K562 (cell line): ENCODE data around the gene CTTNBP2NL. TPM values are rescaled to one million over a fixed set of nuclear protein-coding genes. Genes with fewer than 3 reads are reported as not detected.

Experiments
- BRD9 ChIP-seq: fragments of 450-650 bp; IDR thresholded peaks from 2 replicates; pipeline ENCODE4 v1.6.1; 2018; ENCODE audit warnings: low read depth; ENCODE audit not compliant: partially characterized antibody
- C11orf30 ChIP-seq: fragments of 450-650 bp; IDR thresholded peaks from 2 replicates; pipeline ENCODE4 v1.6.1; 2016; ENCODE audit warnings: low read depth, mild to moderate bottlenecking
- CREM ChIP-seq: IDR thresholded peaks from 2 replicates; pipeline ENCODE4 v1.6.1; 2014; ENCODE audit warnings: antibody characterized with exemption, low read depth
- ELF1 ChIP-seq: fragments of 200-800 bp; sonication (Bioruptor generic); IDR thresholded peaks from 2 replicates; pipeline ENCODE4 v1.6.1; 2016; ENCODE audit warnings: missing genetic modification characterization, missing compliant biosample characterization
- EP300 ChIP-seq: IDR thresholded peaks from 2 replicates; pipeline ENCODE4 v1.6.1; 2012; ENCODE audit warnings: low read length, improper control_type of control experiment
- HCFC1 ChIP-seq: IDR thresholded peaks from 2 replicates; pipeline ENCODE4 v1.6.1; 2012; ENCODE audit warnings: low read depth, low read length, improper control_type of control experiment
- HDAC2 ChIP-seq: fragments of 450-650 bp; IDR thresholded peaks from 2 replicates; pipeline ENCODE4 v1.6.1; 2016; ENCODE audit warnings: mild to moderate bottlenecking
- KDM2B ChIP-seq: fragments of 250-450 bp; sonication (Bioruptor Pico); IDR thresholded peaks from 2 replicates; pipeline ENCODE4 v1.8.0; 2021; ENCODE audit warnings: mild to moderate bottlenecking, moderate library complexity
- LCOR ChIP-seq: sonication (generic); formaldehyde crosslinking; IDR thresholded peaks from 2 replicates; pipeline ENCODE4 v1.8.0; 2022; ENCODE audit warnings: mild to moderate bottlenecking, missing genetic modification reagents
- MAZ ChIP-seq, 2 experiments: fragments of 450-650 bp in 1 of 2; sonication (generic) in 1 of 2; formaldehyde crosslinking; IDR thresholded peaks in 1 of 2; conservative IDR thresholded peaks in 1 of 2; 2 replicates each; pipeline versions ENCODE4 v1.4.0 to v1.5.0; 2020; ENCODE audit warnings: mild to moderate bottlenecking in 1 of 2, missing genetic modification reagents in 1 of 2
- MTA3 ChIP-seq: fragments of 450-650 bp; formaldehyde crosslinking; IDR thresholded peaks from 2 replicates; pipeline ENCODE4 v1.6.1; 2017; ENCODE audit warnings: mild to moderate bottlenecking, borderline replicate concordance
- MXI1 ChIP-seq: IDR thresholded peaks from 2 replicates; pipeline ENCODE4 v1.6.1; 2011; ENCODE audit warnings: low read depth, mild to moderate bottlenecking, improper control_type of control experiment, low read length
- NEUROD1 ChIP-seq: fragments of 150-350 bp; IDR thresholded peaks from 2 replicates; pipeline ENCODE4 v1.6.1; 2014; ENCODE audit warnings: borderline replicate concordance, low read length, low read depth; ENCODE audit not compliant: partially characterized antibody
- RAD21 ChIP-seq, 2 experiments: fragments of 250-450 bp in 1 of 2; fragments of 450-650 bp in 1 of 2; sonication (Bioruptor Pico) in 1 of 2; formaldehyde crosslinking in 1 of 2; IDR thresholded peaks in 1 of 2; conservative IDR thresholded peaks in 1 of 2; 2 replicates each; pipeline versions ENCODE4 v1.4.0 to v1.8.0; 2020 to 2022; ENCODE audit warnings: mild to moderate bottlenecking in 2 of 2, moderate library complexity in 1 of 2
- RB1 ChIP-seq: fragments of 450-650 bp; IDR thresholded peaks from 2 replicates; pipeline ENCODE4 v1.6.1; 2017; ENCODE audit warnings: low read depth, mild to moderate bottlenecking
- SMARCA4 ChIP-seq: fragments of 450-650 bp; IDR thresholded peaks from 2 replicates; pipeline ENCODE4 v1.6.1; 2016
- SMARCE1 ChIP-seq: fragments of 450-650 bp; IDR thresholded peaks from 2 replicates; pipeline ENCODE4 v1.7.1; 2016; ENCODE audit warnings: mild to moderate bottlenecking
- SRF ChIP-seq, 2 experiments: fragments of 250-450, 450-650 bp in 1 of 2; sonication (Bioruptor Pico) in 1 of 2; sonication (generic) in 1 of 2; formaldehyde crosslinking; IDR thresholded peaks; 2 replicates each; pipeline versions ENCODE4 v1.5.0 to v1.5.1; 2020 to 2022; ENCODE audit warnings: mild to moderate bottlenecking in 1 of 2, missing genetic modification reagents in 1 of 2
- TFAP4 ChIP-seq: sonication (generic); formaldehyde crosslinking; IDR thresholded peaks from 2 replicates; pipeline ENCODE4 v1.8.0; 2022; ENCODE audit warnings: missing genetic modification reagents, mild to moderate bottlenecking, moderate library complexity, borderline replicate concordance
- VEZF1 ChIP-seq: fragments of 200-800 bp; sonication (Bioruptor generic); IDR thresholded peaks from 2 replicates; pipeline ENCODE4 v1.6.1; 2017; ENCODE audit warnings: missing genetic modification characterization, missing compliant biosample characterization
- ZNF551 ChIP-seq: fragments of 250-450 bp; sonication (Bioruptor Pico); IDR thresholded peaks from 2 replicates; pipeline ENCODE4 v1.5.0; 2021; ENCODE audit warnings: mild to moderate bottlenecking, moderate library complexity
- polyA plus RNA-seq, 8 experiments: library from polyadenylated mRNA; depleted of rRNA in 4 of 8; stranded (reverse) in 5 of 8; unstranded in 3 of 8; fragments of >200 nt; fragmentation: Nextera tagmentation in 2 of 8; fragmentation: Illumina TruSeq in 1 of 8; extraction: Ambion mirVana in 2 of 8; extraction: Trizol in 1 of 8; gene quantifications; 2 replicates each; pipeline versions ENCODE4 v1.2.1 to v1.2.3, GENCODE V29; 2011 to 2014; ENCODE audit warnings: inconsistent platforms in 1 of 8, missing spikeins in 1 of 8
- total RNA-seq, 7 experiments: library from RNA; depleted of rRNA in 6 of 7; stranded (reverse); fragments of >200 nt in 6 of 7; fragmentation: Illumina TruSeq in 2 of 7; extraction: Trizol in 2 of 7; gene quantifications; 2 replicates each; pipeline versions ENCODE4 v1.2.1 to v1.2.3, GENCODE V29; 2011 to 2021; ENCODE audit warnings: low replicate concordance in 1 of 7
- TF ChIP-seq, protein P1 (sequence below): fragments of 250-450 bp; sonication (Bioruptor Pico); IDR thresholded peaks from 2 replicates; pipeline ENCODE4 v1.4.0; 2020; ENCODE audit warnings: mild to moderate bottlenecking
- TF ChIP-seq, protein P2 (sequence below): fragments of 250-450 bp; sonication (Bioruptor Pico); IDR thresholded peaks from 2 replicates; pipeline ENCODE4 v1.8.0; 2022; ENCODE audit warnings: moderate library complexity, mild to moderate bottlenecking, inconsistent platforms

Gene CTTNBP2NL
- total and polyA plus RNA-seq, 9 of the 15 experiments (the other 6 are each of a cell fraction or from before 2014, with no cell fraction given), result 0.27 to 1.4 (median 0.62) TPM

- TF ChIP-seq MXI1 (0 out of 2 replicates have a peak, but pooled peaks have one; percentile 31), RAD21 (CRISPR knock-in tag; conservative IDR thresholded peaks at IDR 0.05 in 1 of 2, IDR thresholded peaks at IDR 0.05 in 1 of 2) (peak; percentile 97 to 99), TFAP4 (CRISPR knock-in tag) (peak; percentile 62; the same call in 1 of the 2 replicates), MTA3 (peak; percentile 27; the same call in 1 of the 2 replicates), C11orf30 (no peak), VEZF1 (peak; percentile 76), BRD9 (peak; percentile 72), SMARCA4 (0 out of 2 replicates have a peak, but pooled peaks have one; percentile 7), LCOR (peak; percentile 53; the same call in 1 of the 2 replicates), ZNF551 (CRISPR knock-in tag) (no peak), ELF1 (peak; percentile 68), NEUROD1 (peak; percentile 58), HCFC1 (peak; percentile 12; the same call in 1 of the 2 replicates), KDM2B (CRISPR knock-in tag) (no peak), SRF (CRISPR knock-in tag; IDR thresholded peaks at IDR 0.05) (peak; percentile 78 to 98; a peak in 3 of 4 replicates), MAZ (CRISPR knock-in tag; conservative IDR thresholded peaks at IDR 0.05 in 1 of 2, IDR thresholded peaks at IDR 0.05 in 1 of 2) (peak; percentile 61 to 64), SMARCE1 (no peak), EP300 (peak; percentile 44; the same call in 1 of the 2 replicates), CREM (peak; percentile 66), RB1 (peak; percentile 91), HDAC2 (peak; percentile 50)
- TF ChIP-seq, protein P1, sequence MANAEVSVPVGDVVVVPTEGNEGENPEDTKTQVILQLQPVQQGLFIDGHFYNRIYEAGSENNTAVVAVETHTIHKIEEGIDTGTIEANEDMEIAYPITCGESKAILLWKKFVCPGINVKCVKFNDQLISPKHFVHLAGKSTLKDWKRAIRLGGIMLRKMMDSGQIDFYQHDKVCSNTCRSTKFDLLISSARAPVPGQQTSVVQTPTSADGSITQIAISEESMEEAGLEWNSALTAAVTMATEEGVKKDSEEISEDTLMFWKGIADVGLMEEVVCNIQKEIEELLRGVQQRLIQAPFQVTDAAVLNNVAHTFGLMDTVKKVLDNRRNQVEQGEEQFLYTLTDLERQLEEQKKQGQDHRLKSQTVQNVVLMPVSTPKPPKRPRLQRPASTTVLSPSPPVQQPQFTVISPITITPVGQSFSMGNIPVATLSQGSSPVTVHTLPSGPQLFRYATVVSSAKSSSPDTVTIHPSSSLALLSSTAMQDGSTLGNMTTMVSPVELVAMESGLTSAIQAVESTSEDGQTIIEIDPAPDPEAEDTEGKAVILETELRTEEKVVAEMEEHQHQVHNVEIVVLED (CRISPR knock-in tag), result 0 out of 2 replicates have a peak, but pooled peaks have one; percentile 6
- TF ChIP-seq, protein P2, sequence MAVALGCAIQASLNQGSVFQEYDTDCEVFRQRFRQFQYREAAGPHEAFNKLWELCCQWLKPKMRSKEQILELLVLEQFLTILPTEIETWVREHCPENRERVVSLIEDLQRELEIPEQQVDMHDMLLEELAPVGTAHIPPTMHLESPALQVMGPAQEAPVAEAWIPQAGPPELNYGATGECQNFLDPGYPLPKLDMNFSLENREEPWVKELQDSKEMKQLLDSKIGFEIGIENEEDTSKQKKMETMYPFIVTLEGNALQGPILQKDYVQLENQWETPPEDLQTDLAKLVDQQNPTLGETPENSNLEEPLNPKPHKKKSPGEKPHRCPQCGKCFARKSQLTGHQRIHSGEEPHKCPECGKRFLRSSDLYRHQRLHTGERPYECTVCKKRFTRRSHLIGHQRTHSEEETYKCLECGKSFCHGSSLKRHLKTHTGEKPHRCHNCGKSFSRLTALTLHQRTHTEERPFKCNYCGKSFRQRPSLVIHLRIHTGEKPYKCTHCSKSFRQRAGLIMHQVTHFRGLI, result peak; percentile 60; the same call in 1 of the 2 replicates
Observed at GRCh38 chr1:112390775-112391602, 5.0 kb upstream of the CTTNBP2NL start (continued).
